SW 1271 (cell line): ENCODE measurements around the gene RBM38.

Source experiments
- DNase-seq, 2 experiments: peaks; one replicate each; lab custom pipeline; 2025; lab: John Stamatoyannopoulos, UW

The RBM38 gene

DNA sequence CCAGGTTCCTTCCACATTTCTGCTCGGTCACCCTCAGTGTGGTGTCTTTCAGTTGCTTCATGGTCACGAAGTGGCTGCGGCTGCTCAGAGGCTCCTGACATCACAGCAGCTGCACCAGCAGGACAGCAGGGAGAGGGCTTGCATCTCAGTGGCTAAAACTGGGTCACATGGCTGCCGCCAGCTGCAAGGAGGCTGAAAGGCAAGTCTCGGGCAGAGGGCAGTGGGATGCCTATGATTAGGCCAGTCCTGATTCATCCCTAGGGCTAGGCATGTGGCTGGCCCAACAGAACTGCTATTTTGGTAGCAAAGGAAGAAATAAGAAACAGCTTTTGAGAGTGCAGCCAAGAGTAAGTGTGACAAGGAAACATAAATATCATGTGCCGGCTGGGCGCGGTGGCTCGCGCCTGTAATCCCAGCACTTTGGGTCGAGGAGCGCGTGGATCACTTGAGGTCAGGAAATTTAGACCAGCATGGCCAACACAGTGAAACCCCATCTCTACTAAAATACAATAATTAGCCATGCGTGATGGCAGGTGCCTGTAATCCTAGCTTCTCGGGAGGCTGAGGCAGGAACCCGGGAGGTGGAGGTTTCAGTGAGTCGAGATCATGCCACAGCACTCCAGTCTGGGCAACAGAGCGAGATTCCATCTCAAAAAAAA is 46.6 kb downstream of the RBM38 start:
- no peak for DNase-seq

DNA sequence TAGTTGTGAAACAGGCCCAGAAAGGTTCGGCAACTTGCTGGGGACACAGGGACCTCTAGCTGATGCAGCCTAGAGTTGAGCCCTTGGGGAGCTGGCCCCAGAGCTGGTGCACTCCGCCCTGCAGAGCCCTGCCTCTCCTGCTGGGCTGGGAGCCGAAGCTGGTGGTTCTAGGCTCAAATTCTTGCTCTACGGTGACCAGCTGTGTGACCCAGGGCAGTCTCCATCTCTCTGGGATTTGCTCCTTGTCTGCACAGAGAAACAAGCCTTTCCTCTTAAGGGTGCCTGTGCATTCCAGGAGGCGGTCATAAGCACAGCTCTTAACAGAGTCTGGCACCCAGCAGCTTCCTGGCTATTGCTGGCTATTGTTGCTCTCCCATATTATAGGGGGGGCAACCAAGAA is 47.4 kb downstream of the RBM38 start:
- no peak for DNase-seq

DNA sequence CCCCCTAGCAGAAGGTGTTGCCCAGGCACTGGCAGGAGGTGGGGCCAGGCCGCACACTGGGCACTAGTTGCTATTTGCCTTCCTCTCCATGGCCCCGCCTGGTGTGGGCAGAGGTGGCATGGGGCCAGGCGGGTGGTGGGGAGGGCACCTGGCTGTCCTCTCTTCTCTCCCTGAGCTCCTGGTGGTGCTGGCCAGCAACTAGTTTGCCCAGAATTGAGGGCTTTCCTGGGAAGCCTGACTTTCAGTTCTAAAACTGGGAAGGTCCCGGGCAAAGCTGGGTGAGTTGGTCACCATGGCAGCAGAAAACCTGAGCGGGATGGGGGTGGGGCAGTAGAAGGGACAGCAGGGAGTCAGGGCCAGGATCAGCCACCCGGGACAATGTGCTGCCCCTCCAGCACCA is 48.2 kb downstream of the RBM38 start:
- no peak for DNase-seq

GRCh38 chr20:57439993-57440392 is 48.8 kb downstream of the RBM38 start:
- DNase-seq = no peak

- DNase-seq = no peak
Measured at GRCh38 chr20:57440678-57441509, 49.7 kb downstream of the RBM38 start.

DNA sequence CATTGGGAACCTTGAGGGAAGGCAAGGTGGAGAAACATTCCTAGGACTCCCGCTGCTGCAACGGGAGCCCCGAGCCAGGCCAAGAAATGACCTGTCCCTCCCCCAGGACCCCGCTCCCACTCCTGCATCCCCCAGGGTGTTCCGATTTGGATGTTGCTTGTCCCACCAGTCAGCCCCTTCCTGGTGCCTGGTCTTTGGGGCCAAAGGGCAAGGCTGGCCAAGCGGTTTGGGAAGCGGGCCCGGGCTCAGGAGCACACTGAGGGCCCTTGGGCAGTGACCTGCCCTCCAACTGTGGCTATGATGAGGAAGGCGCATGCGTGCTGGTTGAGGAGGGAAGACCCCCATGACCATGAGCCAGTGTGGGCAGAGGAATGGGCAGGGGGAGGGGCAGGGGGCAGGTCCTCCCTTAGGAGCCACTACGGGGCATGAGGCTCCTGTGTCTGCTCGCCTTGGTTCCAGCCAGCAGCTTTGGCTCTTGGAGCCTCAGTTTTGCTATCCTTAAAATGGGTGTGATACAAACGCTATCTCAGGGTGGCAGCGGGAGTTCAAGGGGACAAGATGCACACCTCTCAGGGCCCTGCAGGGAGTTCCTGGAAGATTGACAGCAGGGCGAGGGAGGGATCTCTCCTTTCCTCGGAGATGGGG is 50.4 kb downstream of the RBM38 start:
- no peak for DNase-seq

DNA sequence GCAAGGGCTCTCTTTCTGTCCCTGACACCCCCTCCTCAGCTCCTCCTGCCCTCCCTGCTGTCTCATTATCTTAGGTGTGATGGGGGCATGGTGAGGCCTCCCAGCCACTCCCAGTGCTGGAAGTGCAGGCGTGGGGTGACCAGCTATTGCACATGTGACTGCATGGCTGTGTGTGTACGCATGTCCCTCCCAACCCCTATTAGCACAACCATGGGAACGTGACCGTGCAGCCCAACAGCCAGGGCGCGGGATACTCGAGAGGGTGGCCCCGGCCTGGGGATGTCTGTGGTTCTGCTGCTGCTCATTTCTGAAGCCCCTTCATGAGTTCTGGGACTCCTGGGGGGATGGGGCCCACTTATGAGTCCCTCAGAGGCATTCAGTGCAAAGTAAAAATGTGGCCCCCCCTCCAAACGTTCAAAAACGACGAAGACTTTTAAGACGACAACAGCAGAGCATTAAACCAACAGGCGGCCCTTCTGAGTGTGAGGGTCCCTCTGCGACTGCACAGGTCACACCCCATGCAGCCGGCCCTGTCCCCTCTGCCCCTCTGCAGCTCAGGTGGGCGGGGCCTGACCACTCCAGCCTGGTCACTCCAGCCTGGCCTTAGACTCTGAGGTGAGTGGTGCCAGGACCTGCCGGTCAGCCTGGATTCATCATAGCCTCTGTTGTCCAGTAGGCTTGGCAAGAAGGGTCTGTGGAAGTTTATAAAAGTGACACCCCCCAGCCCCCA is 51.1 kb downstream of the RBM38 start:
- DNase-seq = no peak

DNA sequence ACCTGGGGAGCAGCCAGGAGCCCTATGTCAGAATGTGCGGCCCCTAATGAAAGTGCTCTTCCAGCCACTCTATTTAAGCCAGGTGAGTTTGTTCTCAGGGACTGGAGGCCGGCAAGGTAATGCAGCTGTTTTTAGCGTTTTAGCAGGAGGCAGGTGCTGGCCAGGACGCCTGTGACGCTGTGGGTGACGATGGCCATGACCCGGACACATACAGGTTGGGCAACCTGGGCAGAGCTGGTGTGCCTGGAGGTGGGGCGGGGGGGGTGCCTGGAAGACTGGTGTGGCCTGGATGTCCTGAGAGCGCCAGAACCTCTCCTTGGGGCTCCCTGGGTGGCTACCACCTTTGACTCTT is 51.7 kb downstream of the RBM38 start:
- no peak for DNase-seq

DNA sequence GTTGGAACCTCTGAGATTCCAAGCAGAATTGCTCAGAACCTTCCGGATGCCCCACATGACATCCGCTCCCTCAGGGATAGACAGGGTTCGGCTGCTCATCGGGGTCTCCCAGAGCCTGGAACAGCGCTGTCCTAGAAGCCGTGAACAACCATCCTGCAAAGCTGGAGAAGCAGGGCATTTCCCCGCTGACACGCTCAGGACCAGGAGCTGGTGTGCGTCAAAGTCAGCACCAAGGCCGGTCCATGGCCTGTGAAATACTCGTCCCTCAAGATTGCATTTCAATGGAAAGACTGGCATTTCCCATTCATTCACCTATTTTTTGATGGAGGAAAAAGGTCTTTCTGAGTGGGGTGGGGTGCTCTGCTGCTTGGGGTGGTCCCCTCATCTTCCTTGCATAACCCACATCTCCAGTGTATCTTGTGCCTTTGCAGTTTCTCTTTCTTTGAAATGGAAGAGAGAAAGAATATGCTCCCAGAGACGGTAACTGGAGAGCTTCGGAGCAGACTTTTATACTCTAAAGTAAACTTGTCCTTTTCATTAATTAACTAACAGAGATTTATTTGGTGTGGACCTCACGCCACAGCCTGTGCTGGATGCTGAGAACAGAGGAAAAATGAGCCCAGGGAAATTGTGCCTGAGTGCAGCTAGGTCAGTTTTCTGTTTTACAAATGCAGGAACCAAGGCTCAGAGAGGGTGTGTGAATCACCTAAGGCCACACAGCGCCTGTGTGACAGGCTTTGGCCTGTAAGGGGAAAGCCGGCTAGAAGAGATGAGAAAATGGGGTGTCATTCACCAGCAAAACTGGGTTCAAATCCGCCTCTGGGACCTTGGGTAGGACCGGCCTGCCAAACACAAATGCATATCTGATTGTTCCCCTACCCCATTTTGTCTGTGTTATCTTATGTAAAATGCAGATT is 52.4 kb downstream of the RBM38 start:
- no peak for DNase-seq

DNA sequence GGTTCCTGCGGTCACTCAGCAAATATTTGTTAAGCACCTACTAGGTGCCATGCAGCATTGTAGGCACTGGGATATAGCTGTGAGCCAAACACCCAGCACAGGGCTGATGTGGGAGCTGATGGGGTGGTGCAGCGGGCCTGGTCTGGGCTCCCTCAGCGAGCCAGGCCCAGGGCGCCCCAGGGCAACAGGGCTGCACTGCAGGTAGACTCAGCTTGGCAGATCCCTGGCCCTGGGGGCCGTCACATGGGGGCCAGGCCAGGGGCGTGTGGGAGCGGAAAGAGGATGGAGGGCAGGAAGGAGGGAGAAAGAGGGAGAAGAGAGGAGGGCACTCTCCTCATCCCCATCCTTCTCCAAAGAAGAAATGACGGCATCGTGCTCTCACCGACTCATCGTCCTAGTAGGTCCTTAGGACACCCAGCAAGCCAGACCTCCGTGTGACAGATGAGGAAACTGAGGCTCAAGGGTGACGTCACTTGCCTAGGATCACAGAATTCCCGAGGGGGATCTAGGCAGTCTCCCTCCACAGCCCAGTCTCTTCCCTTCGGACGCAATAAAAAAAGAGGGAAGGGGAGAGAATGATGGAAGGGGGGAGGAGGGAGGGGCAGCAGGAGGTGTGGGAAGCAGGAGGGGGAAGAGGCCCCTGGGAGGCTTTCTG is 53.3 kb downstream of the RBM38 start:
- no peak for DNase-seq

- DNase-seq = no peak
Measured at GRCh38 chr20:57445298-57445697, 54.1 kb downstream of the RBM38 start.

DNA sequence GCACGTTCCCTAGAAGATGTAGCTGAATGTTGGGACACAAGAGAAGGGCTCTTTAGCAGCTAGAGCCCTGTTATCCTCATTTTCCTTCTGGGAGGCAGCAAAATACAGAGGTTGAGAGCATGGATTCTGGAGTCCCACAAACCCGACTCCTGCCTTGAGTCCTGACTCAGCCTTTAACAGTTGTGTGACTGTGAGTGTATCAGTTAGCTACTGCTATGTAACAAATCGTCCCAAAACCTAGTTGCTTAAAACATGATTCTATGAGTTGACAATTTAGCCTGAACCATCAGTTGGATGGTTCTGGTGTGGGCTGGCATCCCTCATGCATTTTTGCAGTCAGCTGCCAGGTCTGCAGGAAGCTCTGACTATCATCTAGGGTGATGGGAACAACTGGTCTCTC is 54.6 kb downstream of the RBM38 start:
- DNase-seq = no peak

- no peak for DNase-seq
Measured at GRCh38 chr20:57448764-57449354, 57.7 kb downstream of the RBM38 start.

DNA sequence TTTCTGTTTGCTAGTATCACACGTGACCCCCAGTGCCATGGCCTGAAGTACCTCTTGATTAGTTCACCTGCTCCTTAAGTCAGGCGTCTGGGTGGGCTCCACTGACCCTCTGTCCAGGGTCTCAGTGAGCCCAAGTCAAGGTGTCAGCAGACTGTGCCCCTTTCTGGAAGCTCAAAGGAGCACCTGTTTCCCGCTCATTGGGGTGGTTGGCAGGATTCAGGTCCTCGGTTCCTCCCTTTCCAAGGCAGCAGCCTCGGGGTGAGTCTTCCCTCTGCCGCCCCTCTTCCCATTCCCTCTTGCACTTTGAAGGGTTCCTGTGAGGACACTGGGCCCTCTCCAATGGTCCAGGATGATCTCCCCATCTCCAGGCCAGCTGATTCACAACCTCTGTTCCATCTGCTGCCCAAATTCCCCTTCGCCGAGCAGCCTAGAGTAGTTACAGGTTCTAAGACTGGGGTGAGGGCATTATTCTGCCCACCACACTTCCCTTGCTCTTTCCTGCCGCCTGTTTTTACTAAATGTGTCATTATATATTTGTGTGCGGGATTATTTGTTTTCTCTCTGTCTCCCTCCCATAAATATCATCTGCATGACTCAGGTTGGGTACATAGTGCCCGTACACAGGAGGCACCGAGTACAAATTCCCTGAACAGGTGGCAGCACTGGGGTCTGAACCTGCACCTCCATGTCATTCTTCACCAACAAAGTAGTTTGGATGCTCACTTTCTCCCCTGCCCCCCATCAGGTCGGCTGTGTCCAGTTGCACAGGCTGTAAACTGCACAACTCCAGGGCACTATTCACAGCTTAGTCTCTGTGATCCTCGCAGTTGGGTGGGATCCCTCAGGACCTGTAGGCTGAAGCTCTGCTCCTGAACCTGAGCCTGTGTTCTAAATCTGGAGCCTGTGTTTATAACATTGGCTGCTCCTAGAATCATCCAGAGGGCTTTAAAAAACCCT is 58.5 kb downstream of the RBM38 start:
- no peak for DNase-seq

- no peak for DNase-seq
Measured at GRCh38 chr20:57450419-57450818, 59.2 kb downstream of the RBM38 start.

DNA sequence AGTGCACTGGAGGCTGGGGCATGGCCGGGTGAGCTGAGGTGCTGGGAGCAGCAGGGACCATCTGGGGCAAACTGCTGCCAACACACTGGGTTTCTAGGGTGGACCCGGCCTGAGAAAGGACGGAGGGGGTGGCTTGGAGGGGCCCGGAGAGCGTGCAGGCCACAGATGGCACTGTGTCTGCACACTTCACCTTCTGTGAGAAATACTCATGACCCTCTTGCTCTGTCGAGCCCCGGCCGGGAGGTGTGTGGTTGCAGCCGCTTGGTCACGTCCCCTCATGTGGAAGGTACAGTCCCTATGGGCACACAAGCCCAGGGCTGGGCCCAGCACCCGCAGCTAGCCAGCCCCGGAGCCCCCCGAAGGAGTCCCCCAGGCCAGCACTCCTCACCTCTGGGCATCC is 59.7 kb downstream of the RBM38 start:
- no peak for DNase-seq

DNA sequence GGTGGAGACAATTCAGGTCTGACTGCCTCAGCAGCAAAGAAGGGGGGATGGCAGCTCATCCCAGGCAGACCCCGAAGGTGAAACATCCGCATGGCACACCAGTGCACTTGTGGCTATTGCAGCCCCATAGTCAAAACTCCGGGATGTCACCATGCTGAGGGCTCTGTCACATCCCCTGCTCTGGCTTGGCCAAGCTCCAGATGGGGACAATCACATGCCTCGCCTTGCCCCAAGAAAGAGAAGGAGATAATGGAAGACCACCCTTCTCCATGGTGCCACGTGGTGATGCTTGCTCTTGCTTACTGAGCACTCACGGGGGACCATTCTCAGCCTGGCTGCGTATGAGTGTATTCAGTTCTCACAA is 60.2 kb downstream of the RBM38 start:
- DNase-seq = no peak

DNA sequence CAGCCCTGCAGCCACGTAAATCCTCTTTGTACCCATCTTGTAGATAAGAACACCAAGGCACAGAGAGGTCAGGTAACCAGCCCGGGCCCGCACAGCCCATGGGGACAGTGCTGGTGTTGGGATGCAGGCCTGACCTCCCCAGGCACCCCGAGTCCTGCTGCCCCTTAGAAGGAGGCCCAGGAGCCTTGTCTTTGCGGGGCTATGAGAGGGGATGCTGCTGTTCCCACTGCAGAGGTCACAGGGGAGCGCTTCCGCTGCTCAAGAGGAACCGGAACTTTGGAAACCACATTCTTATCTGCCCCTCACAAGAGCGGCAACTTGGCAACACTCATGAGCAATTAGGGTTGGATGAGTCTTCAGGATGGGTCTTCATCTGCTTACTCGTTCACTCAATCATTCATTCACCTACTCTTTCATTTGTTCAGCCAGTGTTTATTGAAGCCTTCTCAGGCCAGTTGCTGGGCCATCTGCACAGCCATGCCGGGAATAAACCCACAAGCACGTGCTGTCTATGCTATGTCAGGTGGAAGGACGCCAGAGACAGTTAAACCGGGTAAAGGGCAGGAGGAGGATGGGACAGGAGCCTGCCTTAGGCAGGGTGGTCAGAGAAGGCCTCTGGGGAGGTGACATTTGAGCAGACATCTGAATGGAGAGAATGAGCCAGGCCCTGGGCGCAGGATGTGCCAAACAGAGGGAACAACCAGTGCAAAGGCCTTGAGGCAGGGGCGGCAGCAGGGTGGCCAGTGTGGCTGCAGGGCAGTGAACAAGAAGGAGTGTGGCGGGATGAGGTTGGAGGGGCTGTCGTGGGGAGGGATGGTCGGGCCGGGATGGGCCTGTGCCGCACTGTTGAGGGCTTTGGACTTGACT is 60.8 kb downstream of the RBM38 start:
- DNase-seq = no peak

GRCh38 chr20:57455386-57455785 is 64.2 kb downstream of the RBM38 start:
- no peak for DNase-seq
